ENCODE results near the gene HSPA12B.

- no peak for TF ChIP-seq CTCF (IDR thresholded peaks at IDR 0.05)
- TF ChIP-seq POLR2AphosphoS5 (IDR thresholded peaks at IDR 0.05): no peak
- no peak for TF ChIP-seq POLR2A (IDR thresholded peaks at IDR 0.05)
Measured at GRCh38 chr20:3727401-3728021, 5.0 kb upstream of the HSPA12B start.

Data from prostate gland (tissue), 2 donors.